Ishikawa (cell line): Measurements from ENCODE around the gene ATP2B2.

Experiments used
- CEBPB ChIP-seq: IDR thresholded peaks from 2 replicates; pipeline ENCODE4 v1.6.1; 2012
- CREB1 ChIP-seq: IDR thresholded peaks from 2 replicates; pipeline ENCODE4 v1.6.1; 2012; ENCODE audit warnings: low read depth
- EGR1 ChIP-seq: IDR thresholded peaks from 2 replicates; pipeline ENCODE4 v1.6.1; 2012
- EP300 ChIP-seq: IDR thresholded peaks from 2 replicates; pipeline ENCODE4 v1.6.1; 2012; ENCODE audit warnings: borderline replicate concordance
- FOXM1 ChIP-seq: IDR thresholded peaks from 2 replicates; pipeline ENCODE4 v1.6.1; 2012; ENCODE audit warnings: low read depth, borderline replicate concordance
- NFIC ChIP-seq: IDR thresholded peaks from 2 replicates; pipeline ENCODE4 v1.6.1; 2012
- RAD21 ChIP-seq: IDR thresholded peaks from 2 replicates; pipeline ENCODE4 v1.6.1; 2012; ENCODE audit warnings: low read depth
- TAF1 ChIP-seq: IDR thresholded peaks from 2 replicates; pipeline ENCODE4 v1.6.1; 2012; ENCODE audit warnings: low read depth, mild to moderate bottlenecking
- TCF12 ChIP-seq: IDR thresholded peaks from 2 replicates; pipeline ENCODE4 v1.6.1; 2012; ENCODE audit warnings: low read depth
- TEAD4 ChIP-seq: IDR thresholded peaks from 2 replicates; pipeline ENCODE4 v1.6.1; 2012
- USF1 ChIP-seq: IDR thresholded peaks from 2 replicates; pipeline ENCODE4 v1.6.1; 2012
- YY1 ChIP-seq: IDR thresholded peaks from 2 replicates; pipeline ENCODE4 v1.6.1; 2012; ENCODE audit warnings: low read depth
- ZBTB7A ChIP-seq: IDR thresholded peaks from 2 replicates; pipeline ENCODE4 v1.6.1; 2012; ENCODE audit warnings: low read depth
- TF ChIP-seq, protein P1 (sequence below): IDR thresholded peaks from 2 replicates; pipeline ENCODE4 v1.6.1; 2012; ENCODE audit warnings: low read depth, mild to moderate bottlenecking
- TF ChIP-seq, protein P2 (sequence below): IDR thresholded peaks from 2 replicates; pipeline ENCODE4 v1.6.1; 2012

Gene ATP2B2

DNA sequence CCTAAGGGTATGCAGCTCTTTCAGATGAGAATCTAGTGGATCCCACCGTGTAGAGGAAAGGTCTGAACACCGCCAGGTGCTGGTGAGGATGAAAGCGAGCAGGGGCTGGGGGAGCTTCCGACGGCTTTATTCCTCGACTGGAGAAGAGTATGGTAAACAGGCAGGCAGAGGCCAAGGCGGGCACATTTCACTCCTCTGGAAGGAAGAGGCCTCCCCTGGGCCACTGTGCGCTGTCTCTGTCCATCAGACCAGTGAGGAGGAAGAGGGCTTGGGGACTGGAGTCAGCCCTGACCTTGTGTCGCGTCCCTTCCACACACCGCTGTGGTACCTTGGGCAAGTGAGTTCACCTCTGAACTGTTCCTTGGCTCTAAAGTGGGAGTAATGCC is 216.8 kb downstream of the ATP2B2 start:
- TF ChIP-seq EGR1 (no peak), USF1 (no peak), FOXM1 (no peak), CEBPB (no peak), YY1 (no peak)
- TF ChIP-seq, protein P1, sequence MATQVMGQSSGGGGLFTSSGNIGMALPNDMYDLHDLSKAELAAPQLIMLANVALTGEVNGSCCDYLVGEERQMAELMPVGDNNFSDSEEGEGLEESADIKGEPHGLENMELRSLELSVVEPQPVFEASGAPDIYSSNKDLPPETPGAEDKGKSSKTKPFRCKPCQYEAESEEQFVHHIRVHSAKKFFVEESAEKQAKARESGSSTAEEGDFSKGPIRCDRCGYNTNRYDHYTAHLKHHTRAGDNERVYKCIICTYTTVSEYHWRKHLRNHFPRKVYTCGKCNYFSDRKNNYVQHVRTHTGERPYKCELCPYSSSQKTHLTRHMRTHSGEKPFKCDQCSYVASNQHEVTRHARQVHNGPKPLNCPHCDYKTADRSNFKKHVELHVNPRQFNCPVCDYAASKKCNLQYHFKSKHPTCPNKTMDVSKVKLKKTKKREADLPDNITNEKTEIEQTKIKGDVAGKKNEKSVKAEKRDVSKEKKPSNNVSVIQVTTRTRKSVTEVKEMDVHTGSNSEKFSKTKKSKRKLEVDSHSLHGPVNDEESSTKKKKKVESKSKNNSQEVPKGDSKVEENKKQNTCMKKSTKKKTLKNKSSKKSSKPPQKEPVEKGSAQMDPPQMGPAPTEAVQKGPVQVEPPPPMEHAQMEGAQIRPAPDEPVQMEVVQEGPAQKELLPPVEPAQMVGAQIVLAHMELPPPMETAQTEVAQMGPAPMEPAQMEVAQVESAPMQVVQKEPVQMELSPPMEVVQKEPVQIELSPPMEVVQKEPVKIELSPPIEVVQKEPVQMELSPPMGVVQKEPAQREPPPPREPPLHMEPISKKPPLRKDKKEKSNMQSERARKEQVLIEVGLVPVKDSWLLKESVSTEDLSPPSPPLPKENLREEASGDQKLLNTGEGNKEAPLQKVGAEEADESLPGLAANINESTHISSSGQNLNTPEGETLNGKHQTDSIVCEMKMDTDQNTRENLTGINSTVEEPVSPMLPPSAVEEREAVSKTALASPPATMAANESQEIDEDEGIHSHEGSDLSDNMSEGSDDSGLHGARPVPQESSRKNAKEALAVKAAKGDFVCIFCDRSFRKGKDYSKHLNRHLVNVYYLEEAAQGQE, result no peak
- TF ChIP-seq, protein P2, sequence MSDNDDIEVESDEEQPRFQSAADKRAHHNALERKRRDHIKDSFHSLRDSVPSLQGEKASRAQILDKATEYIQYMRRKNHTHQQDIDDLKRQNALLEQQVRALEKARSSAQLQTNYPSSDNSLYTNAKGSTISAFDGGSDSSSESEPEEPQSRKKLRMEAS, result no peak

DNA sequence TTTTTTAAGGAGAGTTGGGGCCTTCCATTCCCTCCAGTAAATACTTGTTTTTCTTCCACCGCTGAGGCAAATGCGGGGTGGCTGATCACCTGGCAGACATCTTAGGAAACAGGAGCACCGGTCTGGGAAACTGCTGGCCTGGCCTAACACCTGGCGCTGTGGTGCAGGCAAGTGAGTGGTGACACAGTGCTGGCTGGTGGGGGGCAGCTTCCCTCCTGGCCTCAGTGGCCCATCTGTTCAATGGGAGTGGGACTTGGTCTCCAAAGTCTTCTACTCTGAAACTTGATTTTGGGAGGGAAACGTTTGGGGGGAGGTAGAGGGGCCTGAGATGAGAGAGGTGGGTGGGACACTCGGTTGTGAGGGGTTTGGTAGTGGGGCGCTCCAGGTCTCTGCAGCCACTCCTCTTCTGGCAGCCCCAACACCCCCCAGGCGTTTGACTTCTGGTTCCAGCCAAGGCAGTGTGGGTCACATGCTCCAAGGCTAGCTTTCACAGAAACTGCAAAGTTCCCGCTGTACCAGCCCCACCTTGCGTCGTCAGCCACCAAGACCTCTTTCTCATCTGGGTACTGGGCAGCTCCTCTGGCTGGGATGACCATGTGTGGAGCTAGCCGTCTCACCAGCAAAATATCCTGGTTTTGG is 217.3 kb downstream of the ATP2B2 start:
- TF ChIP-seq ZBTB7A, result no peak
- no peak for TF ChIP-seq TCF12
- TF ChIP-seq NFIC, result no peak
- TF ChIP-seq RAD21, result no peak
- no peak for TF ChIP-seq EP300
- TF ChIP-seq FOXM1, result no peak
- TF ChIP-seq YY1, result no peak
- TF ChIP-seq, protein P1, result no peak
- no peak for TF ChIP-seq CREB1
- TF ChIP-seq CEBPB, result no peak
- TF ChIP-seq USF1, result no peak
- TF ChIP-seq EGR1, result no peak
- no peak for TF ChIP-seq TEAD4
- no peak for TF ChIP-seq TAF1
- TF ChIP-seq, protein P2, result no peak

GRCh38 chr3:10286596-10287295 is 218.6 kb downstream of the ATP2B2 start:
- no peak for TF ChIP-seq ZBTB7A
- TF ChIP-seq NFIC, result peak; percentile 51
- peak; percentile 21; the same call in 1 of the 2 replicates for TF ChIP-seq TCF12
- TF ChIP-seq USF1, result no peak
- TF ChIP-seq YY1, result no peak
- TF ChIP-seq CEBPB, result peak; percentile 6; the same call in 1 of the 2 replicates

- TF ChIP-seq NFIC, result peak; percentile 77
- TF ChIP-seq USF1, result no peak
- no peak for TF ChIP-seq CREB1
Observed at GRCh38 chr3:10286133-10286524, 219.3 kb downstream of the ATP2B2 start.

DNA sequence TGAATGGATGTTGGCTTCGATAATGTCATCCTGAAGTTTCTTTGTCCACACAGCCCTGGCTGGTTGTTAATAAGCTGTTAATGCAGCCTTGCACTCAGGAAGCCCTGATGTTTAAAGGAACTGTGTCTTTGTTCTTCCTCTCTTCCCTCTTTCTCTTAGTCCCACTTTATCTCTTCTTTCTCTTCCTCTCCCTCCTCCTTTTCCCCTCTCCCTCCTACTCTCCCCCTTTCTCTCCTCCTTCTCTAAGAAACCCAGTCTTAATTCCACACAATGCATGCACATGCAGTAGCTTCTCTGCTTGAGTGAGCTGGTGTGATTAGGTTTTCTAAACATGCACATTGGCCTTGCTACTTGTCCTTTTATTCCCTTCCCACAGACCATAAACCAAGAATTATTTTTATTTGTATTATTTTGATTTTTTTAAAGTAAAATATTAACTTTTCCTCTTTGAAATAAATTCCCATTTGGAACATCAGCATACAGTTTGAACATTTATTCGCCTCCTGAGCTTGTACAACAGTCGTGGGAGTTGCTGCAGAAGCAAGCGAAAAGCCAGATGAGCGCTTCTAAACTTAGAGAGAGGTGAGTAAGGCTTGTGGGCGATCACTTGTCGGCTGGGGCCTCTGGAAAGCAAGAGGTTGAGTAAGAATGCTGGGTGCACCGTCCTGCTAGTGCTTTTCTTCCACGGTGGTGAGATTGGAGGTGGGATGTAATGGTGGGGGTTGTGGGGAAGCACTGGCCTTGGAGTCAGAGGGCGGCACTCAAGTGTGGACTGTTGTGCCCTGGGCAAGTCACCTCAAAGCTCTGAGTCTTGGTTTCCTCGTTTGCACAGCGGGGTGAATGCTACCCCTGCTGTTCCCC is 219.9 kb downstream of the ATP2B2 start:
- TF ChIP-seq, protein P2, result no peak
- TF ChIP-seq, protein P1, result no peak
- TF ChIP-seq TAF1, result no peak
- TF ChIP-seq TEAD4, result no peak
- no peak for TF ChIP-seq FOXM1
- TF ChIP-seq CEBPB, result no peak
- TF ChIP-seq EP300, result no peak
